Mucosa of stomach (tissue), 1 donor: ENCODE measurements around the gene DENND6B.
"Not testable (repeated sequence)": the region's sequence is repeated elsewhere in the genome, so short reads cannot be mapped to it uniquely, and the experiment has no call there.

Source experiments
- H3K27me3 ChIP-seq: one replicate; pipeline ENCODE4 v1.7.0; 2013; ENCODE audit warnings: mild to moderate bottlenecking, low read length; ENCODE audit not compliant: control insufficient read depth, insufficient read depth
- H3K36me3 ChIP-seq: one replicate; pipeline ENCODE4 v1.7.0; 2013; ENCODE audit warnings: low read length; ENCODE audit not compliant: control insufficient read depth, insufficient read depth
- H3K4me1 ChIP-seq: one replicate; pipeline ENCODE4 v1.7.0; 2013; ENCODE audit warnings: mild to moderate bottlenecking, low read length; ENCODE audit not compliant: control insufficient read depth, insufficient read depth
- H3K4me3 ChIP-seq: one replicate; pipeline ENCODE4 v1.7.0; 2013; ENCODE audit warnings: low read length
- H3K9ac ChIP-seq: one replicate; pipeline ENCODE4 v1.7.0; 2013; ENCODE audit warnings: mild to moderate bottlenecking, low read length, moderate library complexity
- H3K9me3 ChIP-seq: one replicate; pipeline ENCODE4 v1.7.0; 2013; ENCODE audit warnings: mild to moderate bottlenecking, low read length, moderate library complexity; ENCODE audit not compliant: control insufficient read depth
- donor health status: Pancreatic carcinoma.

The DENND6B gene, protein sequence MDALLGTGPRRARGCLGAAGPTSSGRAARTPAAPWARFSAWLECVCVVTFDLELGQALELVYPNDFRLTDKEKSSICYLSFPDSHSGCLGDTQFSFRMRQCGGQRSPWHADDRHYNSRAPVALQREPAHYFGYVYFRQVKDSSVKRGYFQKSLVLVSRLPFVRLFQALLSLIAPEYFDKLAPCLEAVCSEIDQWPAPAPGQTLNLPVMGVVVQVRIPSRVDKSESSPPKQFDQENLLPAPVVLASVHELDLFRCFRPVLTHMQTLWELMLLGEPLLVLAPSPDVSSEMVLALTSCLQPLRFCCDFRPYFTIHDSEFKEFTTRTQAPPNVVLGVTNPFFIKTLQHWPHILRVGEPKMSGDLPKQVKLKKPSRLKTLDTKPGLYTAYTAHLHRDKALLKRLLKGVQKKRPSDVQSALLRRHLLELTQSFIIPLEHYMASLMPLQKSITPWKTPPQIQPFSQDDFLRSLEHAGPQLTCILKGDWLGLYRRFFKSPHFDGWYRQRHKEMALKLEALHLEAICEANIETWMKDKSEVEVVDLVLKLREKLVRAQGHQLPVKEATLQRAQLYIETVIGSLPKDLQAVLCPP

DNA sequence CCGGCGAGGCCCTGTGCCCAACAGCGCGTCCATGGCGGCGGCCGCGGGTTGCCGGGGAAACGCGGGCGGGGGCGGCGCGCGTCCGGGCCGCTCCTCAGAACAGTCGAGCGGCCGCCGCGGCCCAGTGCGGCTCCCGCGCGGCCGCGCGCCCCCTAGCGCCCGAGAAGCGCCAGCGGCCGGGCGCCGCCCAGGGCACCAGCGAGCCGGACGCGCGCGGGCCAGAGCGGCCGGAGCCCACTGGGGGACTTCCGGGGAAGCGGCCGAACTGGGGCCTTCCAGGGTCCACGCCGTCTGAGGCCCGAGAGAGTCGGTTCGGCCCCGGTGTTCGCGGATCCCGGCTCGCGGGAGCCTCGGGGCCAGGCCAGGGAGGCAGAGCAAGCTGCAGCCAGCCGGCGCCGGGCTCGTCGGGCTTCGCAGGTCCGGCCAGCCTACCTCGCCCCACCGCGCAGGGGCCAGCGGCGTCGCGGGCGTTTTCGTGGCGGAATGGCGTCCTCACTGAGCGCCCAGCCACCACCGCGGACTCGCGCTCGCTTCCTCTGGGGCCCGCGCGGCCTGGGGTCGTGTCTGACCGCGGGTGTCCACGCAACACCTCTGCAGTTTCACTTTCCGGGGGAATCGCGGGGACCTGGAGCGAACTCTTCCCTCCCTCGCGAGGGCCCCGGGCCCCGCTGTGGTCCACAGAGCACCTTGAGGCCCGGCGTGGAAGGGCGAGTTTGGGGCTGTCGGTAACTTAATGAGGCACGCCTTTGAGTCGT lies at the start of gene DENND6B:
Gene DENND6B (minus strand): TSS at position 57 of the 755 bp plus-strand sequence. CDS start 24 bp downstream, at position 33.
- Histone ChIP-seq H3K36me3 (no peaks in the 10 kb centered on the region), H3K9me3 (no peaks in the 10 kb centered on the region), H3K4me3 (peak within 1 kb of the TSS; percentile 80)

DNA sequence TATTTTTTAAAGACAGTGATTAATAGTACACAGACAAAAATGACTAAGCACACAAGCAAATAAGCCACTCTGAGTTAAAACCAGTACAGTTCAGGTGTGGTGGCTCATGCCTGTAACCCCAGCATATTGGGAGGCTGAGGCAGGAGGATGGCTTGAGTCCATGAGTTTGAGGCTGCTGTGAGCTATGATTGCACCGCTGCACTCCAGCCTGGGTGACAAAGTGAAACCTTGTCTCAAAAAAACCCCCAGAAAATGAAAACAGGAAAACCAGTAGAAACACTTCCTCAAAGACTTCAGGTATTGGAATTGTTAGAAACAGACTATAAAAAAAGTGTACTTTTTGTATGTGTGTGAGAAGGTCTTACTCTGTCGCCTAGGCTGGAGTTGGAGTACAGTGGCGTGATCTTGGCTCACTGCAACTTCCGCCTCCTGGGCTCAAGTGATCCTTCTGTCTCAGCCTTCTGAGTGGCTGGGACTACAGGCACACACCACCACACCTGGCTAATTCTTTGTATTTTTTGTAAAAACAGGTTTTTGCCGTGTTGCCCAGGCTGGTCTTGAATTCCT lies 49.4 kb upstream of the DENND6B start:
- Histone ChIP-seq H3K9me3 (no peaks in the 10 kb centered on the region), H3K36me3 (no peaks in the 10 kb centered on the region), H3K9ac (no peak overlapping the region), H3K4me3 (no peak overlapping the region), H3K4me1 (no peaks in the 10 kb centered on the region), H3K27me3 (no peaks in the 10 kb centered on the region)

More for the DNA sequence above, at the start of gene DENND6B:
- Histone ChIP-seq H3K4me1 (peaks cover 23% of the 10 kb centered on the region), H3K9ac (peak within 1 kb of the TSS; percentile 83), H3K27me3 (no peaks in the 10 kb centered on the region)

DNA sequence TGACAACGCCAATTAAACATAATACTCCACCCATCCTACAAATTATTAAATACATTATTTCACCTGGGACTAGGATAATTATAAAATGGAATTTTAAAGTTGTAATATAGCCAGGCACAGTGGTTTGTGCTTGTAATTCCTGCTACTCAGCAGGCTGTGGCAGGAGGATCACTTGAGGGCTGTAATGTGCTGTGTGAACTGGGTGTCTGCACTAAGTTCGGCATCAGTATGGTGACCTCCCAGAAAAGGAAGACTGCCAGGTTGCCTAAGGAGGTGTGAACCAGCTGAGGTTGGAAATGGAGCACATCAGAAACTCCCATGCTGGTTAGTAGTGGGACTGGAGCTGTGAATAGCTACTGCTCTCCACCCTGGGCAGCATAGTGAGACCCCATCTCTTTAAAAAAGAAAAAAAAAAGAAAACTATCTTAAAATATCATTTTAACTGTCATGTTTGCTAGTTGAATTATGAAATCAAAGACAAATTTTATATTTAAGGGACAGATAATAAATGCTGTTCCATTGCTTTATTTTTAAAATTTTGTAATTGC lies 44.4 kb upstream of the DENND6B start:
- no peaks in the 10 kb centered on the region for H3K27me3 ChIP-seq
- no peak overlapping the region for H3K9ac ChIP-seq
- no peaks in the 10 kb centered on the region for H3K9me3 ChIP-seq
- H3K4me3 ChIP-seq, result no peak overlapping the region
- H3K36me3 ChIP-seq, result no peaks in the 10 kb centered on the region
- H3K4me1 ChIP-seq, result no peaks in the 10 kb centered on the region

DNA sequence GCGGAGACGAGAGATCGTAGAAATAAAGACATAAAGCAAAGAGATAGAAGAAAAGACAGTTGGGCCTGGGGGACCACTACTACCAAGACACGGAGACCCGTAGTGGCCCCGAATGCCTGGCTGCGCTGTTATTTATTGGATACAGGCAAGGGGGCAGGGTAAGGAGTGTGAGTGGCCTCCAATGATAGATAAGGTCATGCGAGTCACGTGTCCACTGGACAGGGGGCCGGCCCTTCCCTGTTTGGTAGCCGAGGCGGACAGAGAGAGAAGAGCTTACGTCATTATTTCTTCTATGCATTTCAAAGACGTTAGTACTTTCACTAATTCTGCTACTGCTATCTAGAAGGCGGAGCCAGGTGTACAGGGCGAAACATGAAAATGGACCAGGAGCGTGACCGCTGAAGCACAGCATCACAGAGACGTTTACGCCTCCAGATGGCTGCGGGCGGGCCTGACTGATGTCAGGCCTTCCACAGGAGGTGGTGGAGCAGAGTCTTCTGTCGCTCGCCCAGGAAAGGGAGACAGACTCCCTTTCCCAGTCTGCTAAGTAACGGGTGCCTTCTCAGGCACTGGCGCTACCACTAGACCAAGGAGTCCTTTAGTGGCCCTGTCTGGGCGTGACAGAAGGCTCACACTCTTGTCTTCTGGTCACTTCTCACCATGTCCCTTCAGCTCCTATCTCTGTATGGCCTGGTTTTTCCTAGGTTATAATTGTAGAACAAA lies 41.1 kb upstream of the DENND6B start:
- Histone ChIP-seq H3K4me3 (no peak overlapping the region), H3K27me3 (no peaks in the 10 kb centered on the region), H3K9ac (no peak overlapping the region), H3K9me3 (no peaks in the 10 kb centered on the region), H3K4me1 (no peaks in the 10 kb centered on the region), H3K36me3 (no peaks in the 10 kb centered on the region)

DNA sequence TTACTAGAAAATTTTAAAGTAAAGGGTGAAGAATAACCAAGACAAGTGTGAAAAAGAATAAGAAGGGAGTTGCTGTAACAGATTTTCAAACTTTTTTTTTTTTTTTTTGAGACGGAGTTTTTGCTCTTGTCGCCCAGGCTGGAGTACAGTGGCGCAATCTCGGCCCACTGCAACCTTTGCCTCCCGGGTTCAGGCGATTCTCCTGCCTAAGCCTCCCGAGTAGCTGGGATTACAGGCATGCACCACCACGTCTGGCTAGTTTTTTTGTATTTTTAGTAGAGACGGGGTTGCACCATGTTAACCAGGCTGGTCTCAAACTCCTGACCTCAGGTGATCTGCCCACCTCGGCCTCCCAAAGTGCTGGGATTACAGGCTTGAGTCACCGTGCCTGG lies 37.0 kb upstream of the DENND6B start:
- H3K9me3 ChIP-seq, H3K27me3 ChIP-seq, H3K4me1 ChIP-seq, H3K4me3 ChIP-seq, H3K36me3 ChIP-seq, H3K9ac ChIP-seq: not testable (repeated sequence)

DNA sequence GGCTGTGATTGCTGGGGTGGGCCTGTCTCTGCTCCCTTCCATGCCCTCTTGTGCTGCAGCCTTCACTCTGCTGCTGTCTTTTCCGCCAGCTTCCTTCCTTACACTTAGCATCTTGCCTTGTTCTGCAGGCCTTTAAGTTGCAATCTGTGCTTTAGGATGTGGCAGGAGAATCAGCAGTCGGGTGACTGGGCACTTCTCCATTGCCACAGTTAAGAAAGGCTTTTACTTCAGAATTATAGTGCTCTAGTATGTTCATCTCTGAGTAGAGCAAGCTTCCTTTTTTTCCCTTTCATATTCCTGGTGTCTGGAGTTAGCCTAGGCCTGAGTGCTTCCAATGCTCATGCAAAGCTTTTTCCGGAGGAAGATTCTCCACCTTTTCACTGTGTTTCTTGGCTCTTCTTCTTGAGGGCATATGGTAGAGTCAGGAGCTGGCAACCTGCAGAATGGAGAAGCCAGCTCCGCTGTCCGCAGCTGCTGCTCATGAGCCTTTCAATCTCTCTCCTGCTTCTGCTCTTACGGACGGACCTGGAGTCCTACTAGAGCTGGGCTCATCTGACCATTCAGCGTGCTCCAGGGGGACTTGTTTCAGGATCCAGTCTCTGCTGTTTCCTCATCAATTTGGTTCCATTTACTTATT lies 36.5 kb upstream of the DENND6B start:
- Histone ChIP-seq H3K9me3 (no peaks in the 10 kb centered on the region), H3K9ac (no peak overlapping the region), H3K4me1 (no peaks in the 10 kb centered on the region), H3K36me3 (no peaks in the 10 kb centered on the region), H3K27me3 (no peaks in the 10 kb centered on the region), H3K4me3 (no peak overlapping the region)

DNA sequence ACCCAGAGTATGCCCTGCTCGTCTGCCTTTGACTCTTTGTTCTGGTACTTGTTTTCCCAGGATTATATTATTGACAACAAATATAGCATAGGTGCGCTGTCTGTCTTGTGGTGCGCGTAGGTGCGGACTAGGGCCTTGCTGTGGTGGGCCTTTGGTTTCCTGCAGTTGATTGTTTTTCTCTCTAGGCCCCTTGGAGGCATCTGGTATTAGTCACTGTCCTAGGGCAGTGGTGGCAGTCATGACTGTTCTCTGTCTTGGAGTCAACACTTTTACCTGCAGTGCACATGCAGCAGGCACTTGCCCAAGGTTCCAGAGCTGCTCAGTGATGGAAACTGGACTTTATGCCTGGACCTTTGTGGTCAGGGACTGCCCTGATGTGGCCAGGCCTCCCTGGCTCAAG lies 34.9 kb upstream of the DENND6B start:
- Histone ChIP-seq H3K9me3 (no peaks in the 10 kb centered on the region), H3K27me3 (no peaks in the 10 kb centered on the region), H3K9ac (no peak overlapping the region)

DNA sequence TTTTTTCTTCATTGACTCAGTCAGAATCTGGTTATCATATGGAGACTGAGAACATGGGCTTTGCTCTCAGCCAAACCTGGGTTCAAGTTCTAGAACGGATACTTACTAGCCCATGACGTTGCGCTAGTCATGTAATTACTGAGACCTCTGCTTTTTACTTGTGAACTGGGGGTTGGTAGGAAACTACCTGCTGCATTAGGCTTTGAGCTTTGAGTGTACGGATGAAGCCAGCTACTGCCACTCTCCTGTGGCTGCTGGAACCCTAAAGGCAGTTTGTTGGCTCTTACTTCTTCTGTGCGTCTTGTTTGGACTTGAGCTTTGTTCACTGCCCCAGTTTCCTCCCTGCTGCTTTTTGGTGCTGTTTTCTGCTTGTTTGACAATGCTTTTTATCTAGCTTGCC lies 34.4 kb upstream of the DENND6B start:
- H3K27me3 ChIP-seq, result no peaks in the 10 kb centered on the region
- no peak overlapping the region for H3K4me3 ChIP-seq
- no peak overlapping the region for H3K9ac ChIP-seq
- no peaks in the 10 kb centered on the region for H3K4me1 ChIP-seq
- no peaks in the 10 kb centered on the region for H3K36me3 ChIP-seq
- H3K9me3 ChIP-seq, result no peaks in the 10 kb centered on the region

More for the DNA sequence above, 34.9 kb upstream of the DENND6B start:
- H3K4me1 ChIP-seq, result no peaks in the 10 kb centered on the region
- H3K4me3 ChIP-seq, result no peak overlapping the region
- no peaks in the 10 kb centered on the region for H3K36me3 ChIP-seq

DNA sequence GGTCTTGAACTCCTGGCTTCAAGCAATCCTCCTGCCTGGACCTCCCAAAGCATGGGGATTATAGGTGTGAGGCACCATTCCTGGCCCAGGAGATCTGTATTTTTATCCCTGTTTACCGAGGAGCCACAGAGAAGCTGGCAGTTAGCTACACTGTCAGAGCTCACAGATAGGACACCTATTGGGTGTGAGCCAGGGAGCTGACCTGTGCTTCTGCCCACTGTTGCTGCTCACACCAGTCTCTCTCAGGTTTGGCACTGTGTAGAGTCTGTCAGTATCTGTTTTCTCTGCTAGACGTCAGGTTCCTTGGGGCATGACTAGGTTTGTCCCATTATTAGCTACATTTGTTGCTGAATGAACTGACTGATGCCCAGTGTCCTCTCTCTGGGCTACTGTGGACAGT lies 33.8 kb upstream of the DENND6B start:
- Histone ChIP-seq H3K4me1 (no peaks in the 10 kb centered on the region), H3K9me3 (no peaks in the 10 kb centered on the region), H3K4me3 (no peak overlapping the region), H3K27me3 (no peaks in the 10 kb centered on the region), H3K36me3 (no peaks in the 10 kb centered on the region), H3K9ac (no peak overlapping the region)

DNA sequence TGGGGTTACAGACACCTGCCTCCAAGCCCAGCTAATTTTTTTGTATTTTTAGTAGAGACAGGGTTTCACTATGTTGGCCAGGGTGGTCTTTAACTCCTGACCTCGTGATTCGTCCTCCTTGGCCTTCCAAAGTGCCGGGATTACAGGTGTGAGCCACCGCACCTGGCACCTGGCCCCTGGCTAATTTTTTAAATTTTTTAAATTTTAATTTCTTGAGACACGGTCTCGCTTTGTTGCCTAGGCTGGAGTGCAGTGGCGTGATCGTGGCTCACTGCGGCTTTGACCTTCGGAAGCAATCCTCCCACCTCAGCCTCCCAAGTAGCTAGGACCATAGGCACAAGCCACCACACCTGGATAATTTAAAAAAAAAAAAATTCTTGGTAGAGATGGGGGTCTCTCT lies 30.9 kb upstream of the DENND6B start:
- H3K36me3 ChIP-seq, result no peaks in the 10 kb centered on the region
- no peak overlapping the region for H3K4me3 ChIP-seq
- H3K9me3 ChIP-seq, result no peaks in the 10 kb centered on the region
- H3K4me1 ChIP-seq, result no peaks in the 10 kb centered on the region
- no peak overlapping the region for H3K9ac ChIP-seq
- no peaks in the 10 kb centered on the region for H3K27me3 ChIP-seq

DNA sequence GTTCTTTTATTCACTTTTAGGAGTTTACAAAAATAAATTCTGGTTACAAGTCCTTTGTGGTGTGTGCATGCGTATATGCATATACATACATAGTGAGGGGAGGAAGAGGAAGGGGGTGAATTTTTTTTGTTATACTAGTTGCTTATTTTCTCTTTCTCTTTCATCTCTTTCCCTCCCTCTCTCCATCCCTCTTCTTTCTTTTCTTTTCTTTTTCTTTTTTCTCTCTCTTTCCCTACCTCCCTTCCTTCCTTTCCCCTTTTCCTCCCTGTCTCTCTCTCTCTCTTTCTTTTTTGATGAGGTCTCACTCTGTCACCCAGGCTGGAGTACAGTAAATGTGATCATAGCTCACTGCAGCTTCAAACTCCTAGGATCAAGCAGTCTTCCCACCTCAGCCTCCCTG lies 30.4 kb upstream of the DENND6B start:
- no peaks in the 10 kb centered on the region for H3K36me3 ChIP-seq
- no peak overlapping the region for H3K9ac ChIP-seq
- no peaks in the 10 kb centered on the region for H3K27me3 ChIP-seq
- no peak overlapping the region for H3K4me3 ChIP-seq
- H3K4me1 ChIP-seq, result no peaks in the 10 kb centered on the region
- no peaks in the 10 kb centered on the region for H3K9me3 ChIP-seq
